ENCODE measurements around the gene XYLT2.

XYLT2 gene

GRCh38 chr17:50363217-50364060 lies 17.5 kb downstream of the XYLT2 start:
- in situ Hi-C loops (cut with MboI; ENCODE audit: low sequenced_read_pairs): no loop called here

- in situ Hi-C loops (cut with MboI; ENCODE audit: low sequenced_read_pairs): no loop called here
These were observed 18.1 kb downstream of the XYLT2 start for GRCh38 chr17:50364061-50364458.

- in situ Hi-C loops (cut with MboI; ENCODE audit: low sequenced_read_pairs): no loop called here
These were observed 18.8 kb downstream of the XYLT2 start for GRCh38 chr17:50364715-50365114.

- in situ Hi-C loops (cut with MboI; ENCODE audit: low sequenced_read_pairs): no loop called here
These were observed 19.2 kb downstream of the XYLT2 start for GRCh38 chr17:50365165-50365564.

GRCh38 chr17:50365649-50366393 lies 19.9 kb downstream of the XYLT2 start:
- in situ Hi-C loops (cut with MboI; ENCODE audit: low sequenced_read_pairs): no loop called here

- in situ Hi-C loops (cut with MboI; ENCODE audit: low sequenced_read_pairs): no loop called here
These were observed 21.5 kb downstream of the XYLT2 start for GRCh38 chr17:50367401-50367800.

- in situ Hi-C loops (cut with MboI; ENCODE audit: low sequenced_read_pairs): no loop called here
These were observed 24.1 kb downstream of the XYLT2 start for GRCh38 chr17:50370052-50370451.

- in situ Hi-C loops (cut with MboI; ENCODE audit: low sequenced_read_pairs): no loop called here
These were observed 25.6 kb downstream of the XYLT2 start for GRCh38 chr17:50371526-50371925.

GRCh38 chr17:50372222-50372757 lies 26.4 kb downstream of the XYLT2 start:
- in situ Hi-C loops (cut with MboI; ENCODE audit: low sequenced_read_pairs): no loop called here

- in situ Hi-C loops (cut with MboI; ENCODE audit: low sequenced_read_pairs): no loop called here
These were observed 27.0 kb downstream of the XYLT2 start, which contains the start of the genes EME1 and MRPL27 for GRCh38 chr17:50372758-50373556. Gene EME1 (plus strand): TSS chr17:50373229. CDS start chr17:50375209, 1,980 bp downstream. Gene MRPL27 (minus strand): TSS chr17:50373184. CDS start chr17:50373170, 14 bp downstream.

GRCh38 chr17:50373705-50374104 lies 27.8 kb downstream of the XYLT2 start:
- in situ Hi-C loops (cut with MboI; ENCODE audit: low sequenced_read_pairs): no loop called here

- in situ Hi-C loops (cut with MboI; ENCODE audit: low sequenced_read_pairs): no loop called here
These were observed 30.1 kb downstream of the XYLT2 start for GRCh38 chr17:50375858-50376538.

GRCh38 chr17:50379351-50380132 lies 33.6 kb downstream of the XYLT2 start:
- in situ Hi-C loops (cut with MboI; ENCODE audit: low sequenced_read_pairs): no loop called here

- in situ Hi-C loops (cut with MboI; ENCODE audit: low sequenced_read_pairs): no loop called here
These were observed 34.7 kb downstream of the XYLT2 start for GRCh38 chr17:50380369-50381259.

GRCh38 chr17:50381260-50381815 lies 35.4 kb downstream of the XYLT2 start:
- in situ Hi-C loops (cut with MboI; ENCODE audit: low sequenced_read_pairs): no loop called here

- in situ Hi-C loops (cut with MboI; ENCODE audit: low sequenced_read_pairs): no loop called here
These were observed 36.0 kb downstream of the XYLT2 start for GRCh38 chr17:50381920-50382319.

GRCh38 chr17:50382931-50383330 lies 37.0 kb downstream of the XYLT2 start:
- in situ Hi-C loops (cut with MboI; ENCODE audit: low sequenced_read_pairs): no loop called here

GRCh38 chr17:50386510-50386909 lies 40.6 kb downstream of the XYLT2 start:
- in situ Hi-C loops (cut with MboI; ENCODE audit: low sequenced_read_pairs): no loop called here

Data from hTERT RPE-1 (cell line).